HG02759 (cell line): ENCODE data around the gene AMBRA1.

Source experiments
- ATAC-seq: cut with Tn5 transposase; IDR thresholded peaks from one replicate; pipeline ENCODE4 v1.9.1; 2021; ENCODE audit warnings: mild to moderate bottlenecking, moderate library complexity; ENCODE audit not compliant: unreplicated experiment

The AMBRA1 gene

GRCh38 chr11:46359953-46360352, 233.9 kb downstream of the AMBRA1 start:
- ATAC-seq, result no peak

- ATAC-seq, result no peak
Measured at GRCh38 chr11:46357483-46357936, 236.3 kb downstream of the AMBRA1 start.

- ATAC-seq, result no peak
Measured at GRCh38 chr11:46356924-46357482, 236.8 kb downstream of the AMBRA1 start.

- no peak for ATAC-seq
Measured at GRCh38 chr11:46353698-46354097, 240.1 kb downstream of the AMBRA1 start.

- no peak for ATAC-seq
Measured at GRCh38 chr11:46352063-46352841, 241.6 kb downstream of the AMBRA1 start.

- no peak for ATAC-seq
Measured at GRCh38 chr11:46351606-46352005, 242.2 kb downstream of the AMBRA1 start.

- ATAC-seq, result no peak
Measured at GRCh38 chr11:46351148-46351547, 242.7 kb downstream of the AMBRA1 start.

GRCh38 chr11:46350695-46351094, 243.1 kb downstream of the AMBRA1 start:
- no peak for ATAC-seq

- no peak for ATAC-seq
Measured at GRCh38 chr11:46348566-46349401, 245.0 kb downstream of the AMBRA1 start.

GRCh38 chr11:46347637-46348311, 246.0 kb downstream of the AMBRA1 start:
- no peak for ATAC-seq

GRCh38 chr11:46346886-46347636, 246.8 kb downstream of the AMBRA1 start, which contains the start of gene DGKZ:
DGKZ (plus strand) TSS chr11:46347463; CDS start chr11:46347660, 197 bp downstream.
- peak; percentile 72 for ATAC-seq
